Sigmoid colon (tissue), 4 donors: ENCODE measurements around the gene ADAMTS19.

Experiments used
- CTCF ChIP-seq, 4 experiments: fragments of 450-650 bp in 3 of 4; fragments of 200-600 bp in 1 of 4; IDR thresholded peaks; one replicate each; pipeline ENCODE4 v1.5.1; 2016 to 2019; ENCODE audit warnings: antibody characterized with exemption in 4 of 4, mild to moderate bottlenecking in 3 of 4, moderate library complexity in 2 of 4
- EP300 ChIP-seq, 4 donors: sonication (generic); formaldehyde crosslinking; IDR thresholded peaks; one replicate each; pipeline ENCODE4 v1.6.1; 2017; ENCODE audit warnings: antibody characterized with exemption in 4 of 4
- POLR2A ChIP-seq, 2 donors: fragments of 450-650 bp; IDR thresholded peaks; one replicate each; pipeline ENCODE4 v1.6.1; 2016; ENCODE audit warnings: antibody characterized with exemption in 2 of 2, mild to moderate bottlenecking in 2 of 2, moderate library complexity in 2 of 2
- POLR2AphosphoS5 ChIP-seq, 4 donors: sonication (generic); formaldehyde crosslinking; IDR thresholded peaks; one replicate each; pipeline ENCODE4 v1.6.1; 2017; ENCODE audit warnings: antibody characterized with exemption in 4 of 4

GRCh38 chr5:129426071-129426470, 34.0 kb upstream of the ADAMTS19 start:
- TF ChIP-seq CTCF (IDR thresholded peaks at IDR 0.05) (no peak), POLR2A (IDR thresholded peaks at IDR 0.05) (no peak), EP300 (IDR thresholded peaks at IDR 0.05) (no peak), POLR2AphosphoS5 (IDR thresholded peaks at IDR 0.05) (no peak)
